PFSK-1 (cell line): Measurements from ENCODE around the gene C6orf62.

Source experiments
- FOXP2 ChIP-seq: optimal IDR thresholded peaks from 2 replicates; pipeline ENCODE3; 2011; ENCODE audit warnings: borderline replicate concordance, control low read depth, inconsistent platforms; ENCODE audit not compliant: insufficient read depth; ENCODE audit errors: extremely low read length, extremely low read depth
- POLR2AphosphoS5 ChIP-seq: IDR thresholded peaks from 2 replicates; pipeline ENCODE4 v1.6.1; 2012; ENCODE audit warnings: low read depth, mild to moderate bottlenecking, control low read depth, low read length, moderate library complexity
- SIN3A ChIP-seq: IDR thresholded peaks from 2 replicates; pipeline ENCODE4 v1.6.1; 2012; ENCODE audit warnings: mild to moderate bottlenecking, low read length, moderate library complexity, borderline replicate concordance; ENCODE audit not compliant: insufficient read depth
- TAF1 ChIP-seq: IDR thresholded peaks from 2 replicates; pipeline ENCODE4 v1.6.1; 2012; ENCODE audit warnings: low read length, control low read depth, borderline replicate concordance; ENCODE audit not compliant: insufficient read depth
- TF ChIP-seq, protein P1 (sequence below), 2 experiments: IDR thresholded peaks; 2 replicates each; pipeline versions ENCODE4 v1.6.1 to v1.8.0; 2011 to 2012; ENCODE audit warnings: low read depth in 2 of 2, low read length in 2 of 2, control low read depth in 1 of 2, inconsistent platforms in 1 of 2, mild to moderate bottlenecking in 1 of 2, moderate library complexity in 1 of 2; ENCODE audit not compliant: insufficient read depth in 1 of 2

C6orf62 gene

GRCh38 chr6:24686946-24687345 is 32.0 kb downstream of the C6orf62 start:
- TF ChIP-seq, protein P1, sequence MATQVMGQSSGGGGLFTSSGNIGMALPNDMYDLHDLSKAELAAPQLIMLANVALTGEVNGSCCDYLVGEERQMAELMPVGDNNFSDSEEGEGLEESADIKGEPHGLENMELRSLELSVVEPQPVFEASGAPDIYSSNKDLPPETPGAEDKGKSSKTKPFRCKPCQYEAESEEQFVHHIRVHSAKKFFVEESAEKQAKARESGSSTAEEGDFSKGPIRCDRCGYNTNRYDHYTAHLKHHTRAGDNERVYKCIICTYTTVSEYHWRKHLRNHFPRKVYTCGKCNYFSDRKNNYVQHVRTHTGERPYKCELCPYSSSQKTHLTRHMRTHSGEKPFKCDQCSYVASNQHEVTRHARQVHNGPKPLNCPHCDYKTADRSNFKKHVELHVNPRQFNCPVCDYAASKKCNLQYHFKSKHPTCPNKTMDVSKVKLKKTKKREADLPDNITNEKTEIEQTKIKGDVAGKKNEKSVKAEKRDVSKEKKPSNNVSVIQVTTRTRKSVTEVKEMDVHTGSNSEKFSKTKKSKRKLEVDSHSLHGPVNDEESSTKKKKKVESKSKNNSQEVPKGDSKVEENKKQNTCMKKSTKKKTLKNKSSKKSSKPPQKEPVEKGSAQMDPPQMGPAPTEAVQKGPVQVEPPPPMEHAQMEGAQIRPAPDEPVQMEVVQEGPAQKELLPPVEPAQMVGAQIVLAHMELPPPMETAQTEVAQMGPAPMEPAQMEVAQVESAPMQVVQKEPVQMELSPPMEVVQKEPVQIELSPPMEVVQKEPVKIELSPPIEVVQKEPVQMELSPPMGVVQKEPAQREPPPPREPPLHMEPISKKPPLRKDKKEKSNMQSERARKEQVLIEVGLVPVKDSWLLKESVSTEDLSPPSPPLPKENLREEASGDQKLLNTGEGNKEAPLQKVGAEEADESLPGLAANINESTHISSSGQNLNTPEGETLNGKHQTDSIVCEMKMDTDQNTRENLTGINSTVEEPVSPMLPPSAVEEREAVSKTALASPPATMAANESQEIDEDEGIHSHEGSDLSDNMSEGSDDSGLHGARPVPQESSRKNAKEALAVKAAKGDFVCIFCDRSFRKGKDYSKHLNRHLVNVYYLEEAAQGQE (IDR thresholded peaks at IDR 0.05; ENCODE audit: insufficient read depth in 1 of 2, low read depth in 2 of 2, low read length in 2 of 2) = no peak
- TF ChIP-seq TAF1 (no peak), FOXP2 (no peak), POLR2AphosphoS5 (no peak), SIN3A (no peak)

- TF ChIP-seq FOXP2 (no peak), TAF1 (no peak), SIN3A (no peak), POLR2AphosphoS5 (no peak)
- TF ChIP-seq, protein P1 (IDR thresholded peaks at IDR 0.05; ENCODE audit: insufficient read depth in 1 of 2, low read depth in 2 of 2, low read length in 2 of 2) = no peak
Observed at GRCh38 chr6:24686408-24686807, 32.5 kb downstream of the C6orf62 start.

- TF ChIP-seq, protein P1 (IDR thresholded peaks at IDR 0.05; ENCODE audit: insufficient read depth in 1 of 2, low read depth in 2 of 2, low read length in 2 of 2) = no peak
- TF ChIP-seq POLR2AphosphoS5 (no peak), TAF1 (no peak), FOXP2 (no peak), SIN3A (no peak)
Observed at GRCh38 chr6:24683297-24684296, 35.4 kb downstream of the C6orf62 start.

DNA sequence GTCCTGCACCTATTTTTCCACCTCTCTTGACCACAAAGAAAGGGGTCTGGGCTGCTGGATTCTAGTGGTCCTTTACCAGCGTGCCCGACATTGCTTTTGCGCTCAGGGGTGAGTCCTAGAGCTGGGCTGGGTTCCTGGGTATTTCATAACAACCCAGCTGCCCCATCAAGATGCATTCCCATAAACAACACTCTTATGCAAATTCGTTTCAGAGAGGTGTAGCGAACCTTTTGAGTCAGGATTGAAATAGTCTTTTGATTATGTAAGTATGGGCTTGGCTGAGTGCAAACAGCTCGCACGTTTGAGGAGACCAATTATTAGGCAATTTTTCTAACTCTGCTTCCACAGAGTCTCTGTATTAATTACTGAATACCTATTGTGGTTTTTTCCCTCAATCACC is 38.4 kb downstream of the C6orf62 start:
- TF ChIP-seq, protein P1 (IDR thresholded peaks at IDR 0.05; ENCODE audit: insufficient read depth in 1 of 2, low read depth in 2 of 2, low read length in 2 of 2) = no peak
- TF ChIP-seq FOXP2 (no peak), SIN3A (no peak), TAF1 (no peak), POLR2AphosphoS5 (no peak)
